GM18868 (cell line): Measurements from ENCODE around the gene MYZAP.
A peak's percentile ranks its signal among the peaks of the same experiment; 100 is the strongest.

Experiments
- ATAC-seq: cut with Tn5 transposase; IDR thresholded peaks from one replicate; pipeline ENCODE4 v1.9.1; 2021; ENCODE audit warnings: mild to moderate bottlenecking, moderate library complexity; ENCODE audit not compliant: unreplicated experiment

The MYZAP gene

GRCh38 chr15:57561041-57561711 is 30.5 kb upstream of the MYZAP start:
- peak; percentile 86 for ATAC-seq

- no peak for ATAC-seq
Observed at GRCh38 chr15:57562196-57562769, 29.4 kb upstream of the MYZAP start.

- ATAC-seq = no peak
Observed at GRCh38 chr15:57563416-57563815, 28.3 kb upstream of the MYZAP start.

- peak; percentile 41 for ATAC-seq
Observed at GRCh38 chr15:57565311-57565710, 26.4 kb upstream of the MYZAP start.

GRCh38 chr15:57566834-57567233 is 24.9 kb upstream of the MYZAP start:
- ATAC-seq = no peak

GRCh38 chr15:57567891-57568290 is 23.8 kb upstream of the MYZAP start:
- ATAC-seq = no peak

GRCh38 chr15:57568299-57568698 is 23.4 kb upstream of the MYZAP start:
- no peak for ATAC-seq

- ATAC-seq = no peak
Observed at GRCh38 chr15:57570340-57570739, 21.4 kb upstream of the MYZAP start.

- ATAC-seq = no peak
Observed at GRCh38 chr15:57570994-57571393, 20.7 kb upstream of the MYZAP start.

- no peak for ATAC-seq
Observed at GRCh38 chr15:57571725-57572124, 20.0 kb upstream of the MYZAP start.

- ATAC-seq = no peak
Observed at GRCh38 chr15:57572468-57572867, 19.2 kb upstream of the MYZAP start.

- no peak for ATAC-seq
Observed at GRCh38 chr15:57573151-57573550, 18.6 kb upstream of the MYZAP start.

- ATAC-seq = no peak
Observed at GRCh38 chr15:57575363-57575762, 16.3 kb upstream of the MYZAP start.

GRCh38 chr15:57578288-57578900 is 13.3 kb upstream of the MYZAP start:
- no peak for ATAC-seq

GRCh38 chr15:57580428-57580827 is 11.3 kb upstream of the MYZAP start:
- no peak for ATAC-seq

- ATAC-seq = no peak
Observed at GRCh38 chr15:57580866-57581265, 10.8 kb upstream of the MYZAP start.

GRCh38 chr15:57582090-57582489 is 9.6 kb upstream of the MYZAP start:
- ATAC-seq = no peak

GRCh38 chr15:57583282-57583681 is 8.4 kb upstream of the MYZAP start:
- no peak for ATAC-seq

- ATAC-seq = no peak
Observed at GRCh38 chr15:57583720-57584119, 8.0 kb upstream of the MYZAP start.

- peak; percentile 82 for ATAC-seq
Observed at GRCh38 chr15:57586661-57587424, 4.9 kb upstream of the MYZAP start.

- no peak for ATAC-seq
Observed at GRCh38 chr15:57589281-57589680, 2.4 kb upstream of the MYZAP start.

GRCh38 chr15:57589754-57590153 is 1.9 kb upstream of the MYZAP start:
- ATAC-seq = no peak
